H7 (cell line): ENCODE results near the gene FAIM. TPM values are rescaled to one million over a fixed set of nuclear protein-coding genes. Genes with fewer than 3 reads are reported as not detected.
"Not testable (repeated sequence)": the region's sequence is repeated elsewhere in the genome, so short reads cannot be mapped to it uniquely, and the experiment has no call there.

ENCODE experiments used
- DNase-seq: peaks from one replicate; pipeline ENCODE4 v3.0.0; 2012
- H3K27me3 ChIP-seq: 2 replicates; pipeline ENCODE4 v1.6.0; 2011; ENCODE audit warnings: mild to moderate bottlenecking, low read length; ENCODE audit not compliant: control insufficient read depth, insufficient read depth
- H3K36me3 ChIP-seq: replicated peaks from 2 replicates; pipeline ENCODE4 v1.5.1; 2011; ENCODE audit warnings: low read length; ENCODE audit not compliant: control insufficient read depth, insufficient read depth
- H3K4me3 ChIP-seq: 2 replicates; pipeline ENCODE4 v1.5.1; 2011; ENCODE audit warnings: low read depth, mild to moderate bottlenecking, control low read depth, low read length, moderate library complexity; ENCODE audit not compliant: insufficient read depth
- total RNA-seq: library from RNA; depleted of rRNA; stranded (reverse); fragments of >200 nt; shearing (Covaris generic); gene quantifications from 2 replicates; pipeline ENCODE4 v1.2.3, GENCODE V29; 2014; rRNA removed

FAIM gene
- total RNA-seq, 1 experiment from 2014 or later, result 6.2 TPM

GRCh38 chr3:138678874-138679392 is 70.4 kb downstream of the FAIM start:
- no peaks in the 10 kb centered on the region for H3K27me3 ChIP-seq
- no peak for DNase-seq
- H3K36me3 ChIP-seq, result peaks cover 1% of the 10 kb centered on the region; the same call in 1 of the 2 replicates
- H3K4me3 ChIP-seq, result no peak overlapping the region

GRCh38 chr3:138680974-138681373 is 72.4 kb downstream of the FAIM start:
- H3K27me3 ChIP-seq, H3K36me3 ChIP-seq, DNase-seq: not testable (repeated sequence)

GRCh38 chr3:138681463-138682220 is 73.1 kb downstream of the FAIM start:
- no peak for DNase-seq
- H3K36me3 ChIP-seq, result peaks cover 1% of the 10 kb centered on the region; the same call in 1 of the 2 replicates
- H3K4me3 ChIP-seq, result no peak overlapping the region
- H3K27me3 ChIP-seq, result no peaks in the 10 kb centered on the region

More at GRCh38 chr3:138680974-138681373, 72.4 kb downstream of the FAIM start:
- not testable (repeated sequence) for H3K4me3 ChIP-seq

- Histone ChIP-seq H3K4me3 (no peak overlapping the region), H3K27me3 (no peaks in the 10 kb centered on the region), H3K36me3 (no peaks in the 10 kb centered on the region)
- no peak for DNase-seq
Observed at GRCh38 chr3:138682648-138683047, 74.1 kb downstream of the FAIM start.

Other genes starting within 250 kb of the FAIM start
- 5.6 and 10.9 TPM in 2 replicates for gene ESYT3, start 174.2 kb upstream of the FAIM start, total RNA-seq
- gene CEP70, start 14.5 kb upstream of the FAIM start, total RNA-seq, result 19.6 and 37.8 TPM in 2 replicates
- 19.0 and 26.7 TPM in 2 replicates for gene PIK3CB, start 226.2 kb downstream of the FAIM start, total RNA-seq